ENCODE measurements around the gene COL11A2.

- TF ChIP-seq CTCF (IDR thresholded peaks at IDR 0.05) (no peak), POLR2A (IDR thresholded peaks at IDR 0.05) (no peak)
Observed at GRCh38 chr6:33160728-33161344, 31.4 kb downstream of the COL11A2 start.
